H1 (cell line): Measurements from ENCODE around the gene VWF. TPM values are rescaled to one million over a fixed set of nuclear protein-coding genes. Genes with fewer than 3 reads are reported as not detected.

Experiments used
- CTCF ChIA-PET: fragments of 300-600 bp; sonication (Branson Sonifier 250); formaldehyde crosslinking; loops from one replicate; lab custom pipeline; 2021; ENCODE audit not compliant: partially characterized antibody; lab: Charles Lee
- POLR2A ChIA-PET: fragments of 300-600 bp; sonication (Branson Sonifier 250); formaldehyde crosslinking; loops from one replicate; lab custom pipeline; 2021; ENCODE audit warnings: inconsistent platforms; ENCODE audit not compliant: partially characterized antibody; lab: Charles Lee
- DNase-seq, 2 experiments: peaks; one replicate each; pipeline versions ENCODE4 v3.0.0 to v3.0.0-alpha.2; 2010 to 2022; ENCODE audit warnings: low spot score in 2 of 2, low read depth in 1 of 2, mixed read lengths in 1 of 2
- FAIRE-seq: peaks from 2 replicates; lab custom pipeline; 2011; peaks lifted over from hg19 to GRCh38; lab: Jason Lieb, UNC
- H2AFZ ChIP-seq: 2 replicates; pipeline ENCODE4 v1.8.1; 2012; ENCODE audit warnings: low read length, inconsistent platforms
- H2AK5ac ChIP-seq: 2 replicates; pipeline ENCODE4 v1.6.1; 2013; ENCODE audit warnings: low read depth, low read length
- H2BK120ac ChIP-seq: replicated peaks from 2 replicates; pipeline ENCODE3; 2013; ENCODE audit warnings: low read depth, low read length, inconsistent platforms
- H2BK12ac ChIP-seq: 2 replicates; pipeline ENCODE4 v1.6.1; 2013; ENCODE audit warnings: low read depth, low read length
- H2BK15ac ChIP-seq: 2 replicates; pipeline ENCODE4 v1.6.1; 2013; ENCODE audit warnings: low read length
- H2BK20ac ChIP-seq: 2 replicates; pipeline ENCODE4 v1.6.1; 2013; ENCODE audit warnings: low read length
- H2BK5ac ChIP-seq: 2 replicates; pipeline ENCODE4 v1.6.1; 2013; ENCODE audit warnings: low read depth, low read length
- H3K14ac ChIP-seq: 2 replicates; pipeline ENCODE4 v1.6.1; 2013; ENCODE audit warnings: inconsistent platforms; ENCODE audit not compliant: insufficient read length
- H3K18ac ChIP-seq: 2 replicates; pipeline ENCODE4 v1.6.1; 2013; ENCODE audit warnings: low read length; ENCODE audit errors: extremely low read depth
- H3K23ac ChIP-seq: 2 replicates; pipeline ENCODE4 v1.6.1; 2013; ENCODE audit warnings: inconsistent platforms; ENCODE audit not compliant: insufficient read length
- H3K23me2 ChIP-seq: 2 replicates; pipeline ENCODE4 v1.6.1; 2013; ENCODE audit warnings: low read depth, low read length
- H3K27ac ChIP-seq: 2 replicates; pipeline ENCODE4 v1.6.1; 2011; ENCODE audit warnings: low read depth, low read length, inconsistent platforms
- H3K27me3 ChIP-seq, 4 experiments: replicated peaks in 1 of 4; 1 replicate in 1 of 4; 2 replicates in 3 of 4; pipeline versions ENCODE4 v1.6.1 to v1.8.1; 2011 to 2013; ENCODE audit warnings: low read length in 3 of 4, mild to moderate bottlenecking in 3 of 4, inconsistent platforms in 2 of 4, mixed read lengths in 2 of 4, moderate library complexity in 1 of 4; ENCODE audit not compliant: control insufficient read depth in 3 of 4, insufficient read depth in 3 of 4; ENCODE audit errors: extremely low read depth in 1 of 4
- H3K36me3 ChIP-seq, 4 experiments: 2 replicates each; pipeline versions ENCODE4 v1.6.1 to v1.8.1; 2011 to 2013; ENCODE audit warnings: mild to moderate bottlenecking in 4 of 4, low read length in 3 of 4, moderate library complexity in 2 of 4, control low read depth in 1 of 4, inconsistent platforms in 1 of 4; ENCODE audit not compliant: insufficient read depth in 4 of 4, control insufficient read depth in 2 of 4
- H3K4ac ChIP-seq: replicated peaks from 2 replicates; pipeline ENCODE3; 2013; ENCODE audit warnings: low read length, low read depth, mixed read lengths, inconsistent platforms; ENCODE audit not compliant: insufficient read length
- H3K4me1 ChIP-seq, 4 experiments: replicated peaks in 1 of 4; 1 replicate in 1 of 4; 2 replicates in 3 of 4; pipeline versions ENCODE4 v1.6.1 to v1.8.1; 2011 to 2013; ENCODE audit warnings: low read length in 3 of 4, inconsistent platforms in 2 of 4, mixed read lengths in 1 of 4; ENCODE audit not compliant: insufficient read depth in 4 of 4, control insufficient read depth in 3 of 4
- H3K4me2 ChIP-seq, 2 experiments: 2 replicates each; pipeline versions ENCODE4 v1.6.1 to v1.8.1; 2011 to 2013; ENCODE audit warnings: low read depth in 2 of 2, low read length in 2 of 2, control low read depth in 1 of 2, inconsistent platforms in 1 of 2, mild to moderate bottlenecking in 1 of 2; ENCODE audit not compliant: insufficient read depth in 1 of 2
- H3K4me3 ChIP-seq, 4 experiments: fragments of 200-600, 300-600 bp in 1 of 4; sonication (generic), shearing (Covaris generic), sonication (Bioruptor Twin) in 1 of 4; 2 replicates each; pipeline versions ENCODE4 v1.5.1 to v1.8.1; 2011 to 2016; ENCODE audit warnings: low read length in 4 of 4, low read depth in 3 of 4, control low read depth in 2 of 4, inconsistent platforms in 2 of 4, mild to moderate bottlenecking in 2 of 4, mixed read lengths in 1 of 4, moderate library complexity in 1 of 4; ENCODE audit not compliant: insufficient read depth in 2 of 4; ENCODE audit errors: extremely low read depth in 1 of 4
- H3K56ac ChIP-seq: replicated peaks from 2 replicates; pipeline ENCODE3; 2013; ENCODE audit warnings: low read depth, mild to moderate bottlenecking, mixed read lengths, low read length, inconsistent platforms; ENCODE audit not compliant: insufficient read length
- H3K79me1 ChIP-seq: 2 replicates; pipeline ENCODE4 v1.6.1; 2013; ENCODE audit warnings: low read depth, low read length, control low read depth
- H3K79me2 ChIP-seq, 2 experiments: 2 replicates each; pipeline versions ENCODE4 v1.6.1 to v1.8.1; 2012 to 2013; ENCODE audit warnings: low read length in 2 of 2, mild to moderate bottlenecking in 2 of 2, inconsistent platforms in 1 of 2; ENCODE audit not compliant: insufficient read depth in 2 of 2, control insufficient read depth in 1 of 2
- H3K9ac ChIP-seq, 4 experiments: replicated peaks in 1 of 4; 1 replicate in 1 of 4; 2 replicates in 3 of 4; pipeline versions ENCODE4 v1.6.1 to v1.8.1; 2011 to 2013; ENCODE audit warnings: low read depth in 3 of 4, low read length in 3 of 4, control low read depth in 2 of 4, mild to moderate bottlenecking in 2 of 4, moderate library complexity in 2 of 4, inconsistent platforms in 1 of 4; ENCODE audit errors: extremely low read depth in 1 of 4
- H3K9me3 ChIP-seq, 2 experiments: 2 replicates each; pipeline versions ENCODE4 v1.6.1 to v1.8.1; 2012 to 2013; ENCODE audit warnings: mild to moderate bottlenecking in 2 of 2, moderate library complexity in 2 of 2, control low read depth in 1 of 2, inconsistent platforms in 1 of 2, low read depth in 1 of 2, low read length in 1 of 2, mixed read lengths in 1 of 2; ENCODE audit not compliant: insufficient read depth in 2 of 2
- H4K20me1 ChIP-seq, 2 experiments: replicated peaks in 1 of 2; 2 replicates each; pipeline versions ENCODE3 to v1.8.1; 2011 to 2013; ENCODE audit warnings: inconsistent platforms in 2 of 2, low read length in 2 of 2, mild to moderate bottlenecking in 1 of 2; ENCODE audit not compliant: insufficient read depth in 2 of 2, control insufficient read depth in 1 of 2
- H4K5ac ChIP-seq: 2 replicates; pipeline ENCODE4 v1.6.1; 2013; ENCODE audit warnings: low read length, low read depth, mixed read lengths, inconsistent platforms; ENCODE audit not compliant: insufficient read length
- H4K8ac ChIP-seq: 2 replicates; pipeline ENCODE4 v1.8.0; 2013; ENCODE audit warnings: mild to moderate bottlenecking, moderate library complexity, low read length, inconsistent platforms; ENCODE audit not compliant: insufficient read depth; ENCODE audit errors: extremely low read depth
- H4K91ac ChIP-seq: replicated peaks from 2 replicates; pipeline ENCODE3; 2013; ENCODE audit warnings: low read length, mixed read lengths, inconsistent platforms; ENCODE audit not compliant: insufficient read length
- CBX5 ChIP-seq: fragments of 300-800, 300-1000 bp; sonication (generic); IDR thresholded peaks from 2 replicates; pipeline ENCODE4 v1.7.1; 2016; ENCODE audit warnings: antibody characterized with exemption, low read length, low read depth
- EGR1 ChIP-seq: IDR thresholded peaks from 2 replicates; pipeline ENCODE4 v1.6.1; 2011; ENCODE audit warnings: low read depth, low read length, borderline replicate concordance
- EP300 ChIP-seq, 2 experiments: IDR thresholded peaks; 1 replicate in 1 of 2; 2 replicates in 1 of 2; pipeline ENCODE4 v1.6.1; 2011 to 2012; ENCODE audit warnings: low read depth in 2 of 2, low read length in 2 of 2, mild to moderate bottlenecking in 2 of 2, borderline replicate concordance in 1 of 2, inconsistent platforms in 1 of 2, moderate library complexity in 1 of 2
- JUN ChIP-seq: IDR thresholded peaks from 2 replicates; pipeline ENCODE4 v1.6.1; 2011; ENCODE audit warnings: low read depth, mild to moderate bottlenecking, improper control_type of control experiment, low read length
- KDM4A ChIP-seq: IDR thresholded peaks from one replicate; pipeline ENCODE4 v1.7.1; 2012; ENCODE audit warnings: low read depth, mild to moderate bottlenecking, moderate library complexity, low read length, inconsistent platforms; ENCODE audit not compliant: severe bottlenecking
- NANOG ChIP-seq: IDR thresholded peaks from 2 replicates; pipeline ENCODE4 v1.6.1; 2011; ENCODE audit warnings: low read length, low read depth, mild to moderate bottlenecking, inconsistent platforms; ENCODE audit not compliant: insufficient read depth, poor library complexity, severe bottlenecking
- NRF1 ChIP-seq: IDR thresholded peaks from 2 replicates; pipeline ENCODE4 v1.6.1; 2011; ENCODE audit warnings: mild to moderate bottlenecking, low read depth, low read length, improper control_type of control experiment
- POLR2AphosphoS5 ChIP-seq: IDR thresholded peaks from 2 replicates; pipeline ENCODE4 v1.6.1; 2011; ENCODE audit warnings: low read depth, low read length
- RNF2 ChIP-seq: fragments of 200-900, 300-1000 bp; sonication (generic); IDR thresholded peaks from 2 replicates; pipeline ENCODE4 v1.7.1; 2016; ENCODE audit warnings: borderline replicate concordance, low read depth, mild to moderate bottlenecking, antibody characterized with exemption, low read length; ENCODE audit not compliant: poor library complexity, severe bottlenecking; ENCODE audit errors: missing control alignments
- SIX5 ChIP-seq: IDR thresholded peaks from 2 replicates; pipeline ENCODE4 v1.6.1; 2011; ENCODE audit warnings: mild to moderate bottlenecking, low read depth, low read length
- SP2 ChIP-seq: IDR thresholded peaks from 2 replicates; pipeline ENCODE4 v1.6.1; 2012; ENCODE audit warnings: mild to moderate bottlenecking, low read length, inconsistent platforms
- TEAD4 ChIP-seq: IDR thresholded peaks from 2 replicates; pipeline ENCODE4 v1.6.1; 2012; ENCODE audit warnings: low read depth, low read length, inconsistent platforms, mixed read lengths
- ZNF274 ChIP-seq: IDR thresholded peaks from 2 replicates; pipeline ENCODE4 v1.7.0; 2012; ENCODE audit warnings: low read length, borderline replicate concordance; ENCODE audit errors: extremely low read depth
- WGBS, 2 experiments: shearing (Covaris generic) in 1 of 2; methylation state at CpG; one replicate each; pipeline versions ENCODE4 v1.1.6 to v1.1.7; 2013 to 2015; ENCODE audit warnings: low lambda C conversion rate in 2 of 2, mixed read lengths in 2 of 2, inconsistent platforms in 1 of 2, low coverage in 1 of 2, missing lambda C conversion rate in 1 of 2; ENCODE audit not compliant: insufficient replicate concordance in 2 of 2, insufficient coverage in 1 of 2, insufficient read length in 1 of 2; ENCODE audit errors: extremely low coverage in 1 of 2, missing lambda C conversion rate in 1 of 2; 5-methylcytosine and 5-hydroxymethylcytosine counted together
- polyA plus RNA-seq, 7 experiments: library from polyadenylated mRNA; depleted of rRNA in 3 of 7; stranded (reverse) in 5 of 7; unstranded in 2 of 7; fragments of >200 nt in 5 of 7; fragments of 200-250 nt in 2 of 7; gene quantifications; 1 replicate in 5 of 7; 2 replicates in 1 of 7; 4 replicates in 1 of 7; pipeline versions ENCODE4 v1.2.1 to v1.2.3, GENCODE V29; 2011 to 2013; ENCODE audit warnings: missing spikeins in 2 of 7, mixed read lengths in 2 of 7
- total RNA-seq: library from RNA; stranded (reverse); fragmentation: NEBNext Ultra II Directional; extraction: Animal tissue kit (Norgen Biotek cat#: 25700); gene quantifications from 2 replicates; pipeline ENCODE4 v1.2.1, GENCODE V29; 2021

VWF gene
- total and polyA plus RNA-seq, 2 of the 8 experiments (the other 6 are each of a cell fraction or from before 2014, with no cell fraction given): 0.39 to 0.60 TPM

DNA sequence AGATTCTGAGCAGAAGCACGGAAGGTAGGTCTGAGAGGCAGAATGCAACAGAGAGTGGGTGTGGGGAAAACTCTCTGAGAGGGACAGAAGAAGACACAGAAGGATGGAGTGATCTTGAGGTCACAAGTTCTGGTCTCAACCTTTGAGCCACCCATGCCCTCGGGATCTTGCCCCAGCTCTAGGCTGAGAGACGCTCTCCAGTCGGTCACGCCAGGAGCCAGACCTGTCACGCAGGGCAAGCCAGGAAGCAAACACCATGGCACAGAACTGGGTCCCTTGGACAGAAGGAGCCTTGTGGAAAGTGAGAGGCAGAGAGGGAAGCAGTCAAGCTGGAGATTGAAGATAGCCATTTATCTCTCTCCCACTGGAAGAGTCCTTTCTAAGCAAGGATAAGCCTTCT is 79.0 kb downstream of the VWF start:
- no peaks in the 10 kb centered on the region for H3K4me1 ChIP-seq
- ChIA-PET POLR2A (interaction anchor here (0.6 kb wide), 1 partner anchor 135 kb away, joined by 3 read pairs; no protein-coding TSS in a partner anchor), CTCF (interaction anchor here (0.6 to 20.0 kb wide), 4 partner anchors 8 to 885 kb away, joined by 3 to 412 read pairs (median 6); no protein-coding TSS in a partner anchor)
- no peak overlapping the region for H2BK120ac ChIP-seq
- peak overlapping the region; percentile 50 for H3K14ac ChIP-seq
- FAIRE-seq (no peak), DNase-seq (no peak)
- no peak overlapping the region for H3K4me2 ChIP-seq
- no peak overlapping the region for H4K8ac ChIP-seq
- H3K4ac ChIP-seq: no peak overlapping the region
- no peak overlapping the region for H3K56ac ChIP-seq
- no peak overlapping the region for H2BK20ac ChIP-seq
- H3K9me3 ChIP-seq: no peaks in the 10 kb centered on the region
- H2AK5ac ChIP-seq: no peak overlapping the region
- 95% methylated on average over 6 of the region's 6 CpGs; no CpG with 5 or more reads in 1 of the 2 experiments for WGBS, 2 experiments
- no peaks in the 10 kb centered on the region for H4K20me1 ChIP-seq
- H2BK15ac ChIP-seq: no peak overlapping the region
- H3K9ac ChIP-seq: no peak overlapping the region
- no peak overlapping the region for H4K5ac ChIP-seq
- H3K4me3 ChIP-seq: no peak overlapping the region
- no peak overlapping the region for H3K23ac ChIP-seq
- H3K27ac ChIP-seq: no peak overlapping the region
- no peaks in the 10 kb centered on the region for H3K23me2 ChIP-seq
- H2BK12ac ChIP-seq: no peak overlapping the region
- no peaks in the 10 kb centered on the region for H3K27me3 ChIP-seq
- no peak overlapping the region for H4K91ac ChIP-seq
- H3K79me2 ChIP-seq: no peaks in the 10 kb centered on the region
- H3K36me3 ChIP-seq: no peaks in the 10 kb centered on the region
- no peak overlapping the region for H2BK5ac ChIP-seq
- H3K18ac ChIP-seq: no peak overlapping the region
- H3K79me1 ChIP-seq: no peaks in the 10 kb centered on the region
- H2AFZ ChIP-seq: no peak overlapping the region
- TF ChIP-seq SP2: no peak
- no peak for TF ChIP-seq EP300 (IDR thresholded peaks at IDR 0.05; ENCODE audit: borderline replicate concordance in 1 of 2, low read depth in 2 of 2, low read length in 2 of 2)
- no peak for TF ChIP-seq RNF2
- TF ChIP-seq NRF1: no peak
- no peak for TF ChIP-seq SIX5
- no peak for TF ChIP-seq EGR1
- TF ChIP-seq ZNF274: no peak
- no peak for TF ChIP-seq KDM4A
- no peak for TF ChIP-seq CBX5
- no peak for TF ChIP-seq JUN
- TF ChIP-seq POLR2AphosphoS5: no peak
- no peak for TF ChIP-seq NANOG
- TF ChIP-seq TEAD4: no peak
